Measurements from ENCODE around the gene FHL2. TPM values are rescaled to one million over a fixed set of nuclear protein-coding genes. Genes with fewer than 3 reads are reported as not detected.

The FHL2 gene
- total RNA-seq, 1 experiment from 2014 or later = 109 TPM

DNA sequence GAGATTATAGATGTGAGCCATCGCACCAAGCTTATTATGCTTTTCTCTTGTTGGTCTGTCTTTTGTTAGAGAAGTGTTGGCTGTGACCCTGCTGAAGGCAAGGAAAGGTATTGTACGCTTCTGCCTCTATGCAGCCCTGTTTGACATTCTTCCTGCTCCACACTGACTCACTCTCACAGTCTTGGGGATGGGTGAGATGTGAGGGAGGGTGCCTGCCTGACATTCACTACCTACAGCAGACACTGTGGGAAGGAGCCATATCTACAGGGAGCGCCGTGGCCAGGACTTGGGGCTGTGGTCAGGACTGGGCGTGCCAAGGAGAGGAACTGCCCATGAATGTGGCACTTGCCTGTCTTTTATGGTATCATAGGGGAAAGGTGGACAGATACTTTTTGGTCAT lies 43.9 kb upstream of the FHL2 start:
- H2AFZ ChIP-seq = no peak overlapping the region
- TF ChIP-seq, protein P1, sequence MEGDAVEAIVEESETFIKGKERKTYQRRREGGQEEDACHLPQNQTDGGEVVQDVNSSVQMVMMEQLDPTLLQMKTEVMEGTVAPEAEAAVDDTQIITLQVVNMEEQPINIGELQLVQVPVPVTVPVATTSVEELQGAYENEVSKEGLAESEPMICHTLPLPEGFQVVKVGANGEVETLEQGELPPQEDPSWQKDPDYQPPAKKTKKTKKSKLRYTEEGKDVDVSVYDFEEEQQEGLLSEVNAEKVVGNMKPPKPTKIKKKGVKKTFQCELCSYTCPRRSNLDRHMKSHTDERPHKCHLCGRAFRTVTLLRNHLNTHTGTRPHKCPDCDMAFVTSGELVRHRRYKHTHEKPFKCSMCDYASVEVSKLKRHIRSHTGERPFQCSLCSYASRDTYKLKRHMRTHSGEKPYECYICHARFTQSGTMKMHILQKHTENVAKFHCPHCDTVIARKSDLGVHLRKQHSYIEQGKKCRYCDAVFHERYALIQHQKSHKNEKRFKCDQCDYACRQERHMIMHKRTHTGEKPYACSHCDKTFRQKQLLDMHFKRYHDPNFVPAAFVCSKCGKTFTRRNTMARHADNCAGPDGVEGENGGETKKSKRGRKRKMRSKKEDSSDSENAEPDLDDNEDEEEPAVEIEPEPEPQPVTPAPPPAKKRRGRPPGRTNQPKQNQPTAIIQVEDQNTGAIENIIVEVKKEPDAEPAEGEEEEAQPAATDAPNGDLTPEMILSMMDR (conservative IDR thresholded peaks at IDR 0.05) = no peak
- no peak for TF ChIP-seq EZH2 (IDR thresholded peaks at IDR 0.05; ENCODE audit: low read depth)
- H3F3A ChIP-seq (ENCODE audit: insufficient read depth, low read depth) = peaks cover 27% of the 10 kb centered on the region
- H3K27ac ChIP-seq = no peak overlapping the region
- no peaks in the 10 kb centered on the region for H3K79me2 ChIP-seq (ENCODE audit: low read depth)
- no TSS peak for BruUV-seq (replicated peaks)
- ChIA-PET POLR2A (ENCODE audit: unreplicated experiment) (interaction anchor here (0.7 kb wide), 1 partner anchor 39 kb away, joined by 13 read pairs; no protein-coding TSS in a partner anchor), CTCF (no interaction called here)
- no peaks in the 10 kb centered on the region; the same call in 1 of the 2 replicates for H3K9me3 ChIP-seq (ENCODE audit: insufficient read depth, low read depth)
- H3K4me1 ChIP-seq (replicated peaks; ENCODE audit: insufficient read depth) = peaks cover 60% of the 10 kb centered on the region
- no peaks in the 10 kb centered on the region for H4K20me1 ChIP-seq (ENCODE audit: insufficient read depth)
- no peaks in the 10 kb centered on the region for H3K9me2 ChIP-seq (ENCODE audit: insufficient read depth)
- intact Hi-C loops (cut with micrococcal nuclease; ENCODE audit: unreplicated experiment) = no loop called here
- DNase-seq = no peak
- no peak overlapping the region for H3K4me2 ChIP-seq
- no peaks in the 10 kb centered on the region for H3K27me3 ChIP-seq (ENCODE audit: insufficient read depth, low read depth)
- H3K36me3 ChIP-seq (ENCODE audit: low read depth) = no peaks in the 10 kb centered on the region
- no peak overlapping the region for H3K4me3 ChIP-seq

DNA sequence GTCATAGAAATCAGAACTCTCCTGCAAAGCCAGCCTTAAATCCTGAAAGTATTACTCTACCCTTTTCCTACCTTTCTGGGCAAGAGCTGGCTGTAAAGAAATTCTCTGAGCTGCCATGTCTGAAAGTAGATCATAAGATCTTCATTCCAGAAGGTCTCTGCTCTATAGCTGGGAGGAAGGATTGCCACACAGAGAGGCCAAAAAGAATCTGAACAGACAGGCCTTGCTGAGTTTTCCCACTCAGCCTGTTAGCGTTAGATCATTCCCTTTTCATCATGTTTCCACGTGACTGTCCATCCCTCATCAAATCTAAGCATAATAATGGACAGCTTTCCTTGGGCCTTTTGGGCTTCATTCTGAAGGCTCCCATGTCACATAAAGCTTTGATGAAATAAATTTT lies 43.2 kb upstream of the FHL2 start:
- no peaks in the 10 kb centered on the region for H3K9me2 ChIP-seq (ENCODE audit: insufficient read depth)
- no peak overlapping the region for H3K4me3 ChIP-seq
- no peaks in the 10 kb centered on the region for H3K79me2 ChIP-seq (ENCODE audit: low read depth)
- no peaks in the 10 kb centered on the region for H3K27me3 ChIP-seq (ENCODE audit: insufficient read depth, low read depth)
- peak overlapping the region; percentile 23; the same call in 1 of the 2 replicates for H2AFZ ChIP-seq
- no peak for TF ChIP-seq EZH2 (IDR thresholded peaks at IDR 0.05; ENCODE audit: low read depth)
- TF ChIP-seq, protein P1 (conservative IDR thresholded peaks at IDR 0.05) = no peak
- no peaks in the 10 kb centered on the region for H3K36me3 ChIP-seq (ENCODE audit: low read depth)
- CTCF ChIA-PET = interaction anchor here (0.6 kb wide), 1 partner anchor 15 kb away, joined by 3 read pairs; no protein-coding TSS in a partner anchor
- POLR2A ChIA-PET (ENCODE audit: unreplicated experiment) = interaction anchor here (0.7 kb wide), 1 partner anchor 38 kb away, joined by 13 read pairs; no protein-coding TSS in a partner anchor
- peaks cover 53% of the 10 kb centered on the region for H3K4me1 ChIP-seq (replicated peaks; ENCODE audit: insufficient read depth)
- peaks cover 20% of the 10 kb centered on the region for H3F3A ChIP-seq (ENCODE audit: insufficient read depth, low read depth)
- intact Hi-C loops (cut with micrococcal nuclease; ENCODE audit: unreplicated experiment) = no loop called here
- no peaks in the 10 kb centered on the region for H4K20me1 ChIP-seq (ENCODE audit: insufficient read depth)
- no peak overlapping the region for H3K27ac ChIP-seq
- DNase-seq = no peak
- no peaks in the 10 kb centered on the region; the same call in 1 of the 2 replicates for H3K9me3 ChIP-seq (ENCODE audit: insufficient read depth, low read depth)
- H3K4me2 ChIP-seq = no peak overlapping the region
- BruUV-seq (replicated peaks) = no TSS peak

DNA sequence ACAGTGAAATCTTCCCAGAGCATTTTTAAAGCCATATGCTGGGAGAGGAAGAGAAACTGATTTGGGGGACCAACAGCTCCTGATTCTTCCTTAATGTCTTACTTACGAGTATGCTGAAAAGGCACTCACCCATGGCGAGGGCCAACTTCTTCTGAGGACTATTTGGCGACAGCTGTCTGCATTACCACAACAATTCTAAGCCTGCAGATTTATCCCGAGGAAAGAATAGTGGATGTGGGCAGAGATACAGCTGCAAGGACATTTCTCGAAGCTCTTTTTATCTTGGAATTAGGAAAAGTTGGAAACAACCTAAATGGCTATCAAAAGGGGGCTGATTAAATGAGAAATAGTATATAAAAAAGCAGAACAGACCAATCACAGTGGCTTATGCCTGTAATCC lies 40.3 kb upstream of the FHL2 start:
- ChIA-PET CTCF (no interaction called here), POLR2A (ENCODE audit: unreplicated experiment) (no interaction called here)
- H2AFZ ChIP-seq = no peak overlapping the region
- no peaks in the 10 kb centered on the region for H3K9me2 ChIP-seq (ENCODE audit: insufficient read depth)
- H4K20me1 ChIP-seq (ENCODE audit: insufficient read depth) = no peaks in the 10 kb centered on the region
- no peaks in the 10 kb centered on the region for H3K27me3 ChIP-seq (ENCODE audit: insufficient read depth, low read depth)
- peaks cover 11% of the 10 kb centered on the region; the same call in 1 of the 2 replicates for H3F3A ChIP-seq (ENCODE audit: insufficient read depth, low read depth)
- no peak for DNase-seq
- TF ChIP-seq, protein P1 (conservative IDR thresholded peaks at IDR 0.05) = no peak
- TF ChIP-seq EZH2 (IDR thresholded peaks at IDR 0.05; ENCODE audit: low read depth) = no peak
- H3K79me2 ChIP-seq (ENCODE audit: low read depth) = no peaks in the 10 kb centered on the region
- peaks cover 27% of the 10 kb centered on the region for H3K4me1 ChIP-seq (replicated peaks; ENCODE audit: insufficient read depth)
- H3K36me3 ChIP-seq (ENCODE audit: low read depth) = no peaks in the 10 kb centered on the region
- BruUV-seq (replicated peaks) = no TSS peak
- no peak overlapping the region for H3K4me2 ChIP-seq
- no peak overlapping the region for H3K4me3 ChIP-seq
- H3K9me3 ChIP-seq (ENCODE audit: insufficient read depth, low read depth) = no peaks in the 10 kb centered on the region
- no peak overlapping the region for H3K27ac ChIP-seq
- intact Hi-C loops (cut with micrococcal nuclease; ENCODE audit: unreplicated experiment) = no loop called here
